GM10266 (cell line): Measurements from ENCODE around the gene GBGT1.

ENCODE experiments used
- DNase-seq: peaks from one replicate; pipeline ENCODE4 v3.0.0; 2012; ENCODE audit errors: extremely low spot score
- TF ChIP-seq, protein P1 (sequence below): IDR thresholded peaks from 2 replicates; pipeline ENCODE4 v1.5.1; 2012; ENCODE audit warnings: mild to moderate bottlenecking, low read depth; ENCODE audit not compliant: control insufficient read depth, insufficient read depth; ENCODE audit errors: missing control alignments

Gene GBGT1

DNA sequence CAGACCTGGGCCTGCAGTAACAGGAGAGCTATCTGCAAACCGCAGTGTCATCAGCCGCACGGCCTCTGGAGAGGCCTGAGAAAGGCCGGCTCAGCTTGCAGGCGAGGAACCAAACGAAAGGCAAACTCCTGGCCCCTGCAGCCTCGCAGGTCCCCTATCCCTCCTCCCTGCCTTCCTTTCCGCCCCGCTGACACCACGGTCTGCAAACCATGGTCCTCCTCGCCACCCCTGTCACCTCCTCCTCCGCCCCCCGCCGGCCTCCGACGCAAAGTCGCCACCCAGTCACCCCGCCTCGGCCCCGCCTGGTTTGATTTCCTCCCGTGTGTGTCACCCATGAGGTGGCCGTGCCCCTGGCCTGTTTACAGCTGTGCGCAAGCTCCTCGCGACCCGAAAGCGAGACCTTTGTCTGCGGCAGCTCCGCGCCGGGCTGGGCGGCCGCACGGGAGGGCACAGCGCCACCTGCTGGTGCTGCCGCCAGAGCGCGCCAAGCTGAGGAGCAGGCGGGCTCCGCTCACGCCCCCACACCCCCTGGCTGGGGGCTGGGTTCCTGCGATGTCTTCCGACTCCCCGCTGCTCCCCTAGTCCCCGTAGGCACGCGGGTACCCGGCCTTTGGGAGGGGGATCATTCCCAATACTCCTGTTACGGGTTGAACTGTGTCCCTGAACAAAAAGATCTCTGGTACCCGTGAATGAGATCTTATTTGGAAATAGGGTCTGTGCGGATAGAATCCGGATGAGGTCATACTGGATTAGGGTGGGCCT is 19.4 kb downstream of the GBGT1 start:
- peak; percentile 92 for DNase-seq
- TF ChIP-seq, protein P1, sequence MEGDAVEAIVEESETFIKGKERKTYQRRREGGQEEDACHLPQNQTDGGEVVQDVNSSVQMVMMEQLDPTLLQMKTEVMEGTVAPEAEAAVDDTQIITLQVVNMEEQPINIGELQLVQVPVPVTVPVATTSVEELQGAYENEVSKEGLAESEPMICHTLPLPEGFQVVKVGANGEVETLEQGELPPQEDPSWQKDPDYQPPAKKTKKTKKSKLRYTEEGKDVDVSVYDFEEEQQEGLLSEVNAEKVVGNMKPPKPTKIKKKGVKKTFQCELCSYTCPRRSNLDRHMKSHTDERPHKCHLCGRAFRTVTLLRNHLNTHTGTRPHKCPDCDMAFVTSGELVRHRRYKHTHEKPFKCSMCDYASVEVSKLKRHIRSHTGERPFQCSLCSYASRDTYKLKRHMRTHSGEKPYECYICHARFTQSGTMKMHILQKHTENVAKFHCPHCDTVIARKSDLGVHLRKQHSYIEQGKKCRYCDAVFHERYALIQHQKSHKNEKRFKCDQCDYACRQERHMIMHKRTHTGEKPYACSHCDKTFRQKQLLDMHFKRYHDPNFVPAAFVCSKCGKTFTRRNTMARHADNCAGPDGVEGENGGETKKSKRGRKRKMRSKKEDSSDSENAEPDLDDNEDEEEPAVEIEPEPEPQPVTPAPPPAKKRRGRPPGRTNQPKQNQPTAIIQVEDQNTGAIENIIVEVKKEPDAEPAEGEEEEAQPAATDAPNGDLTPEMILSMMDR, result peak; percentile 92

DNA sequence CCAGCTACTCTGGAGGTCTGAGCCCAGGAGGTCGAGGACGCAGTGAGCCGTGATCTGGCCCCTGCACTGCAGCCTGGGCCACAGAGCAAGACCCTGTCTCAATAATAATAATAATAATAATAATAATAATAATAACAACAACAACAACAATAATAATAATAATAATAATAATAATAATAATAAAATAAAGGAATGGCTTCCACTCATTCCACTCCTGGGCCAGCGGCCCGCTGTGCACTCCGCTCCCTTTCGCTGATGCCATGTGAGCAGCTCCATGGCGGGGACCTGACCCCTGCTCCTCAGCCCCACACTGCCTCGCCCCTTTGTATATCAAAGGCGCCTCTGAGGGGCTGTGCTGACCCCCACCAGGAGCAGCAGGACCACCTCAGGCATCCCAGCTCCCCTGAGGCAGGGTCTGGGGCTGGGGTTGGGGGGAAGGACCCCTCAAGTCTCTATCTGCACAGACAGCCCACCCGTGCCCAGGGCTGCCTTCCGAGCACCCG is 20.0 kb downstream of the GBGT1 start:
- TF ChIP-seq, protein P1, result no peak
- DNase-seq, result no peak

DNA sequence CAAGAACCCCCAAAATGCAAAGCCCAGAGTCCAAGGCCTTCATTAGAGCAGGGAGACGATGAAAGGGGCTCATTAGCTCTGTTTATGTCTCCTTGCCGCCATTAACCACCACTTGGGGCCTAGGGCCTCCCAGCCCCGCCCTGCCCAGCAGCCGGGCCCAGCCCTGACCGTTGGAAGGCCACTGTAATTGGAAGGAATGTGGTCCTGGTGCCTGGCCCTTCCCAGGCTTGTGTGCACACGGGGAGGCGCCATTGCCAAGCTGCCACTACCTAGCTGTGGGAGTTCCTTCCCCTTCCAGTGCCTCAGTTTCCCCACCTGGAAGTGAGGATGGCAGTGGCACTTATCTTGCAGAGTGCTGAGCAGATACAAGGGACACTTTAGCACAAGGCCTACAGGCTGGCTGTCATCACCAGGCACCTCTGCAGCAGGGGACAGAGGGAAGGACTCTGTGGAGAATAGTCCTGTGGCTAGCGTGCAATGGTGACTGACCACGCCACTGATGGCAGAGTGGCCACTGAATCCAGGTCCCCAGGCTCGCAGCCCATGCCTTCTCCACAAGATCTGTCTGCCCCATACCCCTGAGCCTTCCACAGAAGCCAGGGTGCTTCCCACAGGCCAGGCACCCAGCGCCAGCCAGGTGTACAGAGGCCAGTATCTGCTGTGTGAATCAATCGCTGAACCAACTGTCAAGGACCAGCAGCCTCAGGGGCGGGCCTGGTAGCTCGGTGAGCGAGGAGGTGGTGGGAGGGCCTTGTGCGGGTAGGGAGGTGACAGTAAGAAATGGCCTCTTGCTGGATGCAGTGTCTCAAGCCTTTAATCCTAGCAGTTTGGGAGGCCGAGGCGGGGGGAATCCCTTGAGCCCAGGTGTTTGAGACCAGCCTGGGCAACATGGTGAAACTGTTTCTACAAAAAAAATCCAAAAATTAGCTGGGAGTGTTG is 20.8 kb downstream of the GBGT1 start:
- peak; percentile 71 for DNase-seq
- TF ChIP-seq, protein P1, result no peak

DNA sequence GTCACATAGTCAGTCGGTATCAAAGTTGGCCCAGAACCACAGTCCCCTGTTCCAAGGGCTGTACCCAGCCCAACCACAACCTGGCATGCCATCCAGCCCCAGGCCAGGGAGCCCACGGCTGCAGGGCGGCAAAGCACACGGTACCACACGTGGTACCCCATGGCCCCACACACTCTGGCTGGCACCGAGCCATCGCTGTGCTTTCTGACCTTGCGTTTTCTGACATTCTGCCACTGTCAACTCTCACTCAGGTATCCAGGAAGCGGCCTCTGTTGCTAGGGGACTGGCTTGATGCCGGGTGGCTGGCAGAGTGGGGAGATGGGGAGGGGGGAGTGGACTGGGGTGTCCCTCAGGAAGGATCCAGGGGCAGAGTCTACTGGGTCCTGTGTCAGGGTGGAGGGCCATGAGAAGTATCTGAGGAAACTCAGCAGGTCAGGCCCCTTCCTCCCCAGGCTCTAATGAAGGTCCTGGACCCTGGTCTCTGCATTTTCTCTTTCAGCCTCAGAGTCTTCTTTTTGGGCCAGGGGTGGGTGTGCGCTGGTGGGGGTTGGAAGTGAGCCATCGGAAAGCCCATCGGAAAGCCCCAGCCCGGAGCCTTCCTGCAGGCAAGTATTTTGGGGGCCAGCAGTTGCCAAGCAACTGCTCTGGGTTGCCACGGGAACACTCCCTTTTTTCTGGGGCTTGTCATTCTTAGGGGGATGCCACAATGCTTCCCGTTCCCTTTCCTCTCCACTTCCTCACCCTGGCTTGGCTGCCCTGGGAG is 21.7 kb downstream of the GBGT1 start:
- TF ChIP-seq, protein P1, result no peak

DNA sequence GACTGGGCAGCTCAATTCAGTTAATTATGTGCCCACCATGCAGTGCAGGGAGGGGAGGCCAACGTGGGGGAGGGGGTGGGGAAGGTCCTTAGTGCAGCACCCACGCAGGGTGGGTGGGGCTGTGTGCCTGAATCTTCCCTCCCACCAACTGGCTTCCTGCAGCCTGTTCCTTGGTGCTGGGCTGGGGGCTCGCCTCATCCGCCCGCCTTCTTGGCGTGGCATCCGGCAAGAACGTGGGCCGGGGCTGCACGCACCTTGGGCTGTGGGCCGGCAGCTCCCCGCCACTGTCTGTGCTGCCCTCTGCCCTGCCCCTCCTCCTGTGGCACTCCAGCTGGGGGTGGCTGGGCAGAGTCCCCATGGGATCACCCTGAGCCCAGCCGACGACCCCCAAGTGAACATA is 23.1 kb downstream of the GBGT1 start:
- TF ChIP-seq, protein P1, result no peak
- DNase-seq, result no peak

More for the DNA sequence above, 21.7 kb downstream of the GBGT1 start:
- peak; percentile 82 for DNase-seq

DNA sequence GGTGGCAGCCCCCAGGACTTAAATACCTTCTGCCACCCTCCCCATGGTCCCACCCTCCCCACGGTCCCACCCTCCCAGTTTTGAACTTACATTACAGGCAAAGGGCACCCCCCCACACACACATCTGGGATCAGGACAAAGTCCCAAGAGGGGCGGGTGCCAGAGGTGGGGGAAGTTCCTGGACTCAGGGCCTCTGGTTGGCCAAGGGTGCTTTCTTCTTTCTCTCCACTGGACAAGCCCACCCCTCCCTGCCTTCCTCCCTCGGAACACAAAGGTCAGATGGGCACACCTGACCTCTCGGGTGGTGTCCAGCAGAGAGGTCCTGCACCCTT is 23.6 kb downstream of the GBGT1 start:
- DNase-seq, result no peak
- TF ChIP-seq, protein P1, result no peak
